SHP77 treated with DMSO at 0.1 percent for 48 hours (cell line): Measurements from ENCODE around the gene ZDHHC13.
"Not testable (repeated sequence)": the region's sequence is repeated elsewhere in the genome, so short reads cannot be mapped to it uniquely, and the experiment has no call there.

Experiments used
- DNase-seq: peaks from one replicate; lab custom pipeline; 2025; lab: John Stamatoyannopoulos, UW

The ZDHHC13 gene

GRCh38 chr11:19100885-19101284, 16.1 kb upstream of the ZDHHC13 start:
- DNase-seq = no peak

DNA sequence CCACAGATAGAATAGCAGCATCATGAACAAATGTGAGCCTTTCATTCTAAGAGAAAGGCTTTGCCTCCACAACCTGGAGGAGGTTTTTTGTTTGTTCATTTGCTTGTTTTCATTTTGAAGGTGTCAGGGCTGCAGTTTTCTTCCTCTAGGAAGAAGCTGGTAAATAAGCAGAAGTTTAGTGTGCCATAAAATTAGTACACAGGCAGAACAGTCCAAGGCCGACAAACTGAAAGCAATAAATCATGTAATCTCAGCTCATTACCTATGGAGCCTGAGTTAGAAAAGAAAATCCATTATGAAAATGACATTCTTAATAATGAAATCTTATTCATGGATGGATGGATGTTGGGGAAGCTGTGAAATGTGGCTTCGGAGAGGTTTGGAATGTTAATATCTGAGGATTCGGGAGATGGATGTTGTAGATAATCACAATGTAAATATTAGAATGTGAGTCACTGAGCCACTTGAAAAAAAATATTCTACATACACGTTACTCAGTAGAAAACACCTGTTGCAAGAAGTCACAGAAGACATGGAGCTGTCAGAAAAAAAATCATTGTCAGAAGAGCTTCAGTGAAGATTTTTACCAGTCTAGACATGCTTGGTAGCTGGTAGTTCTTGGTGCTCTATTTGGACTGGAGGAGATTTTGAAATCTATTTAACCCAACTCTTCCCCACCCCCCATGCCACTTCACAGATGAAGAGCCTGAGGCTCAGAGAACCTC, 15.0 kb upstream of the ZDHHC13 start:
- DNase-seq = no peak

DNA sequence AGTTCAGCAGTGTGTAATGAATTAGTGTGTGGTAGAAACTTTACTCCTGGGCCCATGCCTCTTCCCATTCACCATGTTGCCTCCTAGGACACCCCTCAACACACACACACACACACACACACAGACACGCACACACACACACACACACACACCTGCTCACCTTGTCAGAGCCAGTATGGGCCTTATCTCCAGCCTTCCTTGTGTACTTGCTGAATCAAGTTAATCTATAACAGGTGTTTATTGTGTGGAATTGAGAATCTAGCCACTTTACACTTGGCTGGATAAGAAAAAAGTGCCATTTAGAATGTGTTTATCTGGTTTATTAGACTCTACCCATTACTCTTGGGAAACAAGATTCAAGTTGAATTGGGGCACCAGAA, 14.5 kb upstream of the ZDHHC13 start:
- no peak for DNase-seq

DNA sequence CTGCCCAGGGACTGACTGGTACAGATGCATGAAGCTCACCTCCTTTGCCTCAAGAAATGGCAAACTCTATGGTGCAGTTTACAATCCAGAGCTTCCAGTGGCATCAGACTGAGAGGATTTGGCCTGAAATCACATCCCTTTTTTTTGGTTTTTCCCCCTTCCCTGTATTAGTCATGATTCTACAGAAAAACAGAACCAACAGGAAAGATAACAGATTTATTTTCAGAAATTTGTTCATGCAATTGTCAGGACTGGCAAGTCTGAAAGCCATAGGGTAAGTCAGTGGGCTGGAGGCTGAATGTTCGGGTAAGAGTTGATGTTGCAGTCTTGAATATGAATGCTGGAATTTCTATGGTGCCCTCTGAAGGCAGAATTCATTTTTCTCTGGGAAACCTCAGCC, 12.0 kb upstream of the ZDHHC13 start:
- no peak for DNase-seq

DNA sequence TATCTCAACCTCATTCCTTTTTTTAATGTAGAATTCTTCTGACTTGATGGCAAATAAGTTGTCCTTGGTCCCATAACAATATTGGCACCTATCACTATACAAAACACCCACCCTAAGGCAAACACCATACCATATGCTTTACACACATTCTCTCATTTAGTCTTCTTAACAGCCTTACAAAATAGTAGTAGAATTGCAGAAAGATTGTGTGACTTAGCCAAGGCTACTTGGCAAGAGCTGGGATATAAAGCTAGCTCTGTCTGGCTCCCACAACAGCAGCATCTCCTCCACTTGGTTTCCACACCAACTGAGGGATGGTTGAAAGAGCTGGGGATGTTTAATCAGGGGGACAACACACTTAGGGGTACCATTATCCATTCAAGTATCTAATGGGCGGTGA, 9.8 kb upstream of the ZDHHC13 start:
- no peak for DNase-seq

DNA sequence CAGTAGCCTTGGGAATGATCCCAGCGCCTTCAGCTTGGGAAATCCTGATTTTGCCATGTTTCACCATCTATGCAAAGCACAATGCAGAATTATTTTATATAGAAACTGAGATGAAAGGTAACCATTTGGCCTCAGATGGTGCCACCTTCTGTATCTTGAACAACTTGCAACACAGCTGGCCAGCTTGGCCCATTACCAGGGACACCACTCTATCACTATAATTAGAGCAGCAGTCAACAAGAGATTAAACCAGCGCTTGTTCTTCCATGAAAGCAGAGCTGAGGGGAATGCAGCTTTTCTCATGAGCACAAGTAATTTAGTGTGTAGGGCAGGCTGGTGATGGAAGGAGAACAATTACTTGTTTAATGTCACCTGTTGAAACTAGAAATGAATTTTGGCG, 6.7 kb upstream of the ZDHHC13 start:
- DNase-seq = no peak

- DNase-seq = no peak
These were observed 5.2 kb upstream of the ZDHHC13 start for GRCh38 chr11:19111809-19112208.

DNA sequence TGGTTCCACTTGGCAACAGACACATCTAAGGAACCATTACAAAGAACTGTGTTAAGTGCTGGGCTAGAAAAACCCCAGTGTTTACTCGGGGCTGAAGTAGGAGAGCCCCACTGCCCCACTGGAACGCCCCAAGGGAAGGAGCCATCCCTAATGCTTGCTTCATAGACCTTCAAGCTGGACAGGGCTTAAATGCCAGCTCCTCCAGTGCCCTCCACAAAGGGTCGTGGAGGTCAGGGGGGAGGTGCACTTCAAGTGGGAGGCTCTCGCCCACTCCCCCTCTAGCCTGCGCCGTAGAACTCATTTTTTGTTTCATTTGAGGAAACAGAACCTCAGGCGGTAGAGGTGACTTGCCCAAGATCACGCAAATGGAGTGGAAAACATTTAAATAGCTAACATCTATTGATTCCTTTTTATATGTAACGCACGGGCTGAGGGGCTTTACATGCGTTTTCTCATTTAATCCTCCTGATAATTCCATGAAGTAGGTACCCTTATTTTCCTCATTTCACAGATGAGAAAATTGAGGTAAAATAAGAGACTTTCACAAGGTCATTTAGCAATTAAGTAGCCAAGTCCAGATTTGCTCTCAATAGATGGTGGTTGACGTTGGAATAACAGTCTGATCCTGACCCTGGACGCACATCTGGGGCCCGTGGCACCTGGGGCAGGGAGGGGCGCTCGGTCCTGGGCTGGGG, 545 bp upstream of the ZDHHC13 start:
- no peak for DNase-seq

- no peak for DNase-seq
These were observed 761 bp downstream of the ZDHHC13 start for GRCh38 chr11:19117760-19118097.

- DNase-seq = no peak
These were observed 4.7 kb downstream of the ZDHHC13 start for GRCh38 chr11:19121646-19122045.

DNA sequence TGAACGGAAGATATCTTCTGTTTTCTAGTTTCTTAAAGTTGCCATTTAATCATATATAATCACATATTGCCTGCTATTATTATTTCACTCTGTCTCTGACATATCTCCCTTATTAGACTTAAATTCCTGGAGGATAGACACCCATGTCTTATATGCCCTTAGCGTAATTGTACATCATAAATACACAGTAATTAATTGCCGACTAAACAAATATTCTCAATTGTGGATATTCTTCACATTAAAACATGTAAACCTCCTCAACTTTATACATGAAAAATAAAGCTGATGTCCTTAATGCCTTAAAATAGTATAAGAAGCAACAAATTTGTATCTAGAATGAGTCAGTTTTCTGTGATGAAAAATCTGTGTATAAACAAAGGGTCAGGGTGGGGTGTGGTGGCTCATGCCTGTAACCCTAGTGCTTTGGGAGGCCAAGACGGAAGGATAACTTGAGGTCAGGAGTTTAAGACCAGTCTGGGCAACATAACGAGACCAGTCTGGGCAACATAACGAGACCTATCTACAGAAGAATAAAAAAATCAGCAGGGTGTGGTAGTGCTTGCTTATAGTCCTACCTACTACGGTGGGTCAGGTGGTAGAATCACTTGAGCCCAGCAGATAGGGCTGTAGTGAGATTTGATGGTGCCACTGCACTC, 6.1 kb downstream of the ZDHHC13 start:
- DNase-seq = no peak

GRCh38 chr11:19126562-19127325, 9.8 kb downstream of the ZDHHC13 start:
- not testable (repeated sequence) for DNase-seq

DNA sequence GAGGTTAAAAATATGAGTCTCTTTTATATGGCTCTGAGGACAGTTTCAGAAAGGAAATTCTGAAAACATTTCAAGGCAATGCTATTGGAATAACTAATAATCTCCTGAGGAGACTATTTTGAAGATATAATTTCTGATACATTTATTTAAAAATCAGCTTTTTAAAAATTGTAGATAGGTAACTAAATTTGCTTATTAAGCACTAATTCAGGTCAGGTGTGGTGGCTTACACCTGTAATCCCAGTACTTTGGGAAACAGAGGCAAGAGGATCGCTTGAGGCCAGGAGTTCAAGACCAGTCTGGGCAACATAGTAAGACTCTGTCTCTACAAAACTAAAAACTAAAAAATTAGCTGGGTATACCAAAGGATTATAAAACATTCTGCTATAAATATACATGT, 17.0 kb downstream of the ZDHHC13 start:
- no peak for DNase-seq

DNA sequence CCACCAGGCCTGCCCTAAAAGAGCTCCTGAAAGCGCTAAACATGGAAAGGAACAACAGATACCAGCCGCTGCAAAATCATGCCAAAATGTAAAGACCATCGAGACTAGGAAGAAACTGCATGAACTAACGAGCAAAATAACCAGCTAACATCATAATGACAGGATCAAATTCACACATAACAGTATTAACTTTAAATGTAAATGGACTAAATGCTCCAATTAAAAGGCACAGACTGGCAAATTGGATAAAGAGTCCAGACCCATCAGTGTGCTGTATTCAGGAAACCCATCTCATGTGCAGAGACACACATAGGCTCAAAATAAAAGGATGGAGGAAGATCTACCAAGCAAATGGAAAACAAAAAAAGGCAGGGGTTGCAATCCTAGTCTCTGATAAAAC, 19.9 kb downstream of the ZDHHC13 start:
- DNase-seq = not testable (repeated sequence)

DNA sequence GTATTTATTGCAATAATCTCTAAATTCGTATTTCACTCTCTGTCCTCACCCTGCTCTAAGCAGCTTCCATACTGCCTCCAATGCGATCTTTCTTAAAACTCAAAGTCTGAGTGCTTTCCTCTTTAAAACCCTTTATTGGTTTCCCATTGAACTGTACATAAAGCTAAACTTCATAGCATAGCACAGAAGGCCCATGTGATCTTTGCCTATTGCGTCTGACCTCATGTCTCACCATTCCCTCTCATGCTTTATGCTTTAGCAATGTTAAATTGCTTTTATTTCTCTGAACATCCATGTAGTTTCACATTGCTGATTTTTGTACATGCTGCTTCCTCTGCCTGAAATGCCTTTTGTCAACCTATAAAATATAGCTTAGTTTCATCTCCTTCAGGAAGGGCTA, 28.4 kb downstream of the ZDHHC13 start:
- no peak for DNase-seq

- no peak for DNase-seq
These were observed 39.9 kb downstream of the ZDHHC13 start for GRCh38 chr11:19156892-19157291.

DNA sequence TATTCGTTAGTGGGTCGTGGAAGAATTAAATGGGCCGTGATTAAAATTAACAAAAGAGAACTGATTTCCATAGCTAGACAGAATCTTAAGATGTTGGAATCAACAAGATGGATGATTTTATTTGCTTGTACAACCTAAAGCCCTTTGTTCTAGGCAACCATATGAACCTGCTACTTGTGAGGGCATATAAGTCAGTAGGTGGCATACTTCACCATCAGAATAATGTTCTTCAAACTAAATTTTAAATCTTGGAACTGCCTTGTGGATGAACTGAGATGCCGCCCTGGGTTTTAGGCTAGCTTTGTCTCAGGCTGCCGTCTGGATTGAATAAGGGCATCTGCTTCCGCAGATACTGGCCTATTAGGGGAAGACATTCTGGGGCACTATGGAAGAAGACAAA, 43.9 kb downstream of the ZDHHC13 start:
- no peak for DNase-seq

- DNase-seq = no peak
These were observed 44.7 kb downstream of the ZDHHC13 start for GRCh38 chr11:19161651-19162050.

DNA sequence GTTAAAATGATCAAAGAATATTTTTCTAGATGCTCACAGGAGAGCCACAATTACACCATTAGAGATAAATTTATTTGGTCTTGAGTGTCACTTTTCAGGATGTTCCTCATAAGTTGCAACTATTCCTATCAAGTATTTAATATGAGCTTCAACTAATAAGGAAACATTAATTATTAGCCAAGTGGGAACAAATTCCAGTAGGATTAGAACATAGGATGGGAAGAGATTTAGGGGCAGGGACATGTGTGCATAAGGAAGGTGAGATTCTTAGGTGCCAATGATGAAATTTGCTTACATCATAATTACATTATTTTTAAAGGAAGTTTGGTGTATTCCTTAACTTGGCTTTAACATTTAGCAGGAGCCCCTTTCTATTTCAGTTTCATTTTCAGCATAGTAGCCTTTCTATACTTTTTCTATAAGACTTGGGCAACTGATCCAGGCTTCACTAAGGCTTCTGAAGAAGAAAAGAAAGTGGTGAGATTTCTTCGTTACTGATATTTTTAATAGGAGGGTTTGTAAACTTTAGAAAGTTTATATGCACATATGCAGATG, 46.1 kb downstream of the ZDHHC13 start:
- DNase-seq = no peak

DNA sequence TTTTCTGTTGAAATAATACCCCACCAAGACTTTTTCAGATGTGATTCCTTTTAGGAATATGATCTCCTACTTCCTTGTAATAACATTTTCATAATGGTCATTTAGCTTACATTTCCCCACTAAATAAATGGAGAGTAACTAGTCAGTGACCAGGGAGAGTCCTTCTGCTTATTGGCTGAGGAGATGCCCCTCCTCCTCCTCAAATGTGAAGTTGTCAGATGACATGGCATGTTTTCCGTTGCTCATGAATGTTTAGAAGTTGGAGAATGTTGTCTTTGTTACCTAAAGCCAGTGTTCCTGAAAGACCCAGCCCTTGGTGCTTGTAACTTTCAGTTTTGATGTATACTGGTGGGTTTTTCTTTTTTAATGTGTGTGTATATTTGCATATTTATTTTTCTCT, 46.6 kb downstream of the ZDHHC13 start:
- no peak for DNase-seq

GRCh38 chr11:19164230-19164855, 47.4 kb downstream of the ZDHHC13 start:
- peak; percentile 15 for DNase-seq

DNA sequence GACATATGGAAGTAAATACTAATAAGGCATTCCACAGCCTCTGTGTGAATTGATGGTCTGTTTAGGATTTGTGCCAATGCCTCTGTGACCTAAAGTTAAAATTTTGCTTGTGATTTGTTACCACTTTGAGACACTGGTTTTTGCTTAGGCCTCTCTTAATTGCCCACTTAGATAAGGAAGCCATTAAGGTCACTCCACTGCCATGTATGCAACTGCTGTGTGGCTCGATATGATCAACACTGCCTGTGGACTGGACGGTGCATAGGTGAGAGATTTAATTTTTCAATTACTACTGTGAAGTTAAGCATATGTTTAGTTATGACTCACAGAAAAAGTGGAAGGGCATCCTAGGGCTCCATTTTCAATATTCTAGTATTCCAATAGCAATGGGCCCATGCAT, 47.9 kb downstream of the ZDHHC13 start:
- DNase-seq = no peak
